Stimulated activated CD8-positive, alpha-beta memory T cell treated with anti-CD3 and anti-CD28 coated beads, Interleukin-12 subunit alpha, Interleukin-12 subunit beta, amount 100 ng/mL, for 24 hours (primary cell): Measurements from ENCODE around the gene TCEAL3.
"Not testable (repeated sequence)": the region's sequence is repeated elsewhere in the genome, so short reads cannot be mapped to it uniquely, and the experiment has no call there.

Experiments
- DNase-seq: peaks from one replicate; pipeline ENCODE4 v3.0.0-alpha.2; 2020; ENCODE audit errors: extremely low read depth

Gene TCEAL3, protein sequence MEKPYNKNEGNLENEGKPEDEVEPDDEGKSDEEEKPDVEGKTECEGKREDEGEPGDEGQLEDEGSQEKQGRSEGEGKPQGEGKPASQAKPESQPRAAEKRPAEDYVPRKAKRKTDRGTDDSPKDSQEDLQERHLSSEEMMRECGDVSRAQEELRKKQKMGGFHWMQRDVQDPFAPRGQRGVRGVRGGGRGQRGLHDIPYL

DNA sequence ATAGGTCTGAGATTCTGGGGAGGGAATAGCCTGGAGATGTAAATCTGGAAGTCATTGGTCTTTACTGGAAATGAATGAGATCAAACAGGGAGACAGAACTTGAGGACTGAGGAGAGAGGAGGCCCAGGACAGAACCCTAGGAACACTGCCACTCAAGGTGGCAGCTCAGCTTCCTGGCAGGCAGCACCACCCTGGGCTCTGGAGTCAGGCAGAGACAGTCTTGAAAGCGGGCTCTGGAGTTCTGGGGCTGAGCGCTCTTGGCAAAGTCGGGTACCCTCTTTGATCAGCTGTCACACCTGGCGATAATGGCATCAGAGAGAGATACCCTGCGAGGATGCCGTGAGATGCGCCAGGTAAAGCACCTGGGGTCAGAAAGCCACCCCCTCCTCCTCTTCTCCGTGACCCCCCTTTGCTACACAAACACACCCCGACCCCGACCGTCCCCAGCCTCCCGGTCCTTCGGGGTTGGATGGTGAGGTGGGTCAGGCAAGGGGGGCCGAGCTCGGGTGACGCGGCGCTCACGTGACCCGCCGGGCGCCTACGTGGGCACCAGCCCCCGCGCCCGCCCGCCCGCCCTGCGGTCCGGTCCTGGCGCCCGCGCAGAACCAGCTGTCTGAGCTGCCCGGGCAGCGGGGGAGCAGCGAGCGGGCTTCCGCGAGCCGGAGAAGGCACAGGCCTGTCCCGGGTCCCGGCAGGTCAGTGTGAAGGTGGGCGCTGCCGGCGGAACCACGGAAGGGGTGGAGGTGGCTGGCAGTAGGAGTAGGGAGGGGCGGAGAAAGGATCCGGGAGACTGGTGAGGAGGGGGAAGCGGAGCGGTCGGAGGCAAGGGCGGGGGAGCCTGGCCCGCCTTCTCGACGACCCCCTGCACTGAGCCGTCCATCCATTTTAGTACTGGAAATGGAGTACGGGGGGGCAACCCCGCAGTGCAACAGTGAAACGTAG lies at the start of gene TCEAL3:
TSS of gene TCEAL3 (plus strand) at position 600 of the 942 bp plus-strand sequence. CDS start 1,102 bp downstream, outside the sequence.
- no peak for DNase-seq

DNA sequence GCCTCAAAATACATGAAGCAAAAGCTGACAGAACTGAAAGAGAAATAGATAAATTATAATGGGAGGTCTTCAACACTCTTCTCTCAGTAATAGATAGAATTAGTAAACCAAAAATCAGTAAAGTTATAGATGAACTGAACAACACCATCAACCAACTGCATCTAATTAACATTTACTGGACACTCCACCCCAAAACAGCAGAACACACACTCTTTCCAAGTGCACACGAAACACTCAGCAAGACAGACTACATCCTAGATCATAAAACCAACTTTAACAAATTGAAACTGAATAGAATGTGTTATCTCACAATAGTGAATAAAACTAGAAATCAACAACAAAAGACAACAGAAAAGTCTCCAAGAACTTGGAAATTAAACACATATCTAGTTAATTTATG lies 47.5 kb upstream of the TCEAL3 start:
- no peak for DNase-seq

DNA sequence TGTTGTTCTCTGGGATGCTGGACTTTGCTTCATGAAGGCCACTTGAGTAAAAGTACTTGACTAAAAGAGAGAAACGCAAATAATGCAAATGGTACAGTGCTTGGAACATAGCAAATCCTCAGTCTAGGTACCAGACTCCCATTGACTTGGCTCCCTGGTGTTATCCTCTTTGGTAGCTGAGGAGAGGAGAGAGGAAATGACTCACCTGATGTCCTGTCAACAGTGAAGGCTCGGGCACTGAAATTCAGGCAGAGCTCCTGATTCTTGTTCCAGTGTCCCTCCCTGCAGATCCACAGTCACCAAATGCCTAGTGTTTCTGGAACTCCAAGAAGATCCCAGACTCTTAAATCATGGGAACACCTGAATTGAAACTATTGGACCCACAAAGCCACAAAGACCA lies 45.0 kb upstream of the TCEAL3 start:
- DNase-seq = no peak

DNA sequence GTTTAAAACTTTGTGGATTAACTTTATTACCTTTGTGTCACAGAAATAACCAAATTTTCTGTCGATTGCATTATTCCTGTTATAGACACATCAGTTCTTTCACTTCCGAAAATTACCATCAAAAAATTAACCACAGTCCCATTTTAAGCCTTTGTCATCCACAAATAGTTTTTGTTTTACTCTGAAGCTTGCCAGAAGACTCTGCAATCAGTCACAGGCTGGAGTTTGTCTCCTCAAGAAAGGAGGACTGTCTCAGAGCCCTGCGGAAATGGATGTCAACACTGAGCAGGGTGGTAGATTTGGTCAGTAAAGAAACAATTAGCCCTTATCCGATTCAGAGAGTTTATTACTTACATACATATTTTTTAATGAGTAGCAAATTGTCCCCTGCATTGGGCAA lies 42.6 kb upstream of the TCEAL3 start:
- DNase-seq = no peak

DNA sequence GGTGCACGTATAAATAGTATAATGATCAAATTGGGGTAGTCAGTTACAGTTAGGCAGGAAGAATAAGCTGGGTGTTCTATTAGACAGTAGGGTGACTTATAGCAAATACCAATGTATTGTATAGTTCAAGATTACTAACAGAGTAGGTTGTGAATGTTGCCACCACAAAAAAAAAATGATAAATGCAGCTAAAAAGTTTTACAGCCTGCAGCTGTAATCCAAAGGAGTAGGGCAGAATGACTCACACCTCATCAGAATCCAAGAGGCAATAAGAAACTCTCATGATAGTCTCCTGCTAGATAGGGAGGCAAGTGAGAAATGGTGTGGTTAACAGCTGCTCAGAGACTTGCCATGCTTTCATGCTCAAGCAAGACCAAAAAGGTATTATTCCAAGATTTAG lies 42.0 kb upstream of the TCEAL3 start:
- no peak for DNase-seq

DNA sequence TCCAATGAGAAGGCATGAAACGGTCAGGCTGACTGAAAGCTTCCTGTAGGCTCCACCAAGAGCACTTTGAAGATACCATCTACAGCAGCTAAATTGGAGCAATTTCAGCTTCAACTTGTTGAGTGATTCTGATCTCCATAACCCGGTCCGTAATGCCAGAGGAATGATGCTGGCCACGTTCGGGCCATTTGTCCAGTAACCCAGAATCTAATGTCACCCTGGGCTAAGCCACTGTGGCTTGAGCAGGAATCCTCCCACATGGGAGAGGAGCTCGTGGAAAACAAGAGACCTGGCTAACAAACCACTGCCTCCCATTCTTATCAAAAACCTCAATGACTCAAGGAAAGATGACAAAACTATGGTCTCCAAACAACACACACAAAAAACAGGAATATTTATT lies 36.6 kb upstream of the TCEAL3 start:
- no peak for DNase-seq

DNA sequence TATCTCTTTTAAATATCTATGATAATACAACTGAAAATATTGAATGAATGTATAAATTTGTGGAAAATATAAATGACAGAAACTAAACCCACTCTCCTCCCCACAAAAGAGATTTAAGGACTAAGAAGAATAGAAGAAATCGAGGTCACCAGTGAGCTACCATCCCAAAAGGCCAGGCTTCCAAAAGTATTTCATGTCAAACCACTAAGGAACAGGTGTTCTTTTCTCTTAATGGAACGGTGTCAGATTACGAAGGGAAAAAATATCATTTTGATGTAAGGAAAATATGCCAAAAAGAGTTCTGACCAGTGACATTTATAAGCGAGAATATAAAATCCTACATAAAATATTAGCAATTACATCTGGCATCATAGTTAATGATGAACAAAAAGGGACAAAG lies 36.0 kb upstream of the TCEAL3 start:
- no peak for DNase-seq

DNA sequence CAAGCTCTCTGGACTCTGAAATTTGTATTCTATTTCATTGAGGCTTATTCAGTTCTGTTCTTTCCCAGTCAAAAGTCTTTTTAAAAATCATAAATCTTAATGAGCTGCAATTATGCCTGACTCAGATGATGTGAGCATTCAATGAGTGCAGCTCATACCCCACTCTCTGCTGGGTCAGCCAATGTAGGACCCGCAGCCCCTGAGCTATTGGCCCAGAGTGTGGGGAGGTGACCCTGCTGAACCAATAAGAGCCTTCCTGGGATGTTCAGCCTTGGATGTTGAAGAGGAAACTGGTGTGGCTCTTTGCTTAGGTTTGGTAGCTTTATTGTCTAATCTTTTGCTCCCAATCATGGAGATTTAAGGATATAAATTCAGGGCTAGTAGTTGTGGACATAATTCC lies 34.6 kb upstream of the TCEAL3 start:
- DNase-seq = no peak

DNA sequence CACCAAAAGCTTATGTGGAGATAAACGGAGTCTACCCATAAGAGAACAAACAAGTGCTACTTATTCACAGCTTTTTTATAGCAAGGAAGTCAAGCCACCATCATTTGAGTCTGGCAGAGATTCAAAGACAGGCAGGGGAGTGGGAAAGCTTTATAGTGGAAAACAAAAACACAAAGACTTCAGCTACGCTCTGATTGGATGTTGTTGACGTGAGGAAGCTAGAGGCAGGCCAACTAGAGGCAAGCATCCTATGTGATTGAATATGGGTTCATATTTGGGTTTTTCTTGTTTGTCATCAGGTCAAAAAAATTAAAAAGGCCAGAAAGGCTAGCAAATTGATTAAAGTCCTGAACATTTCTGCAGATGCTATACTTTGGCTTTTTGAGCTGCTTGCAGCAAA lies 23.2 kb upstream of the TCEAL3 start:
- DNase-seq = no peak

DNA sequence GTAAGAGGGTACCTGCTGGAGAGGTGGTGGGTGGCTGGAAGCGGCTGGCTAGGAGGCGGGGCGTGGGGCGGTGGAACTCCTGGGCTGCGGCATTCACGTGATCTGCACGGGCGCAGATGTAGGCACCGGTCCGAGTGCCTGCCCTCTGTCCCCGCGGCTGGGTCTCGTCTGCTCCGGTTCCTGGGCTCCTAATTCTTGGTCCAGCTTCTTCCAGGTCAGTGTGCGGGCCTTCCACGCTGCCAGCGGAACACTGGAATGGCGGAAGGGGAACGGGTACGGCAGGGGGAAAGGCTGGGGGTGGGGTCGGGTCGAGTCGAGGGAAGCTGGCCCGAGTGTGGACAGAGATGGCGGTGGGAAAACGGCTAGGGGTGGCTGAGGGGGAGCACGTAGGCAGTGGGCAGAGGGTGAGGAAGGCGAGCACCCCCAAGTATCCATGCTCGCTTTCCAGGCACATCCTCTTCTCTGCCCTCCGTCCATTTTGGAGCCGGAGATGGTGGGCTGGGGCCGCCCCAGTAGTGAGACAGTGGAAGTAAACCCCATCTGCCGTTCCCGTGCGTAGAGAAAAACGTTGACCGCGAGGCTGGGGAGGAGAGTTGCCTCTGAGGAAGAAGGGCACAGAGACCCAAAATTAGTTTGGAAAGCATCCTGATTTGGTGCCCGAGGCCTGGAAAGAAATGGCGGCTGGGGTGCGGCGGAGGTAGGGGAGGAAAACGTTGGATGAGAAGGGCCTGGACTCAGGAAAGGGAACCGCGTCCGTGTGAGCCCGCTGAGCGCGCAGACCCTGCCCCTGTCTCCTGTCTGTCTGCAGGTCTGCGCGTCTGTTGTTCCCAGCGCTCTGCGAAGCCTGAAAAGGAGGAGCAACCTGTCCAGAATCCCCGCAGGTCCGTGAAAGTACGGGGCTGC lies 22.1 kb upstream of the TCEAL3 start, which contains the start of gene TCEAL4:
TSS of gene TCEAL4 (plus strand) at position 105 of the 903 bp plus-strand sequence. CDS start 1,161 bp downstream, outside the sequence.
- DNase-seq = no peak

DNA sequence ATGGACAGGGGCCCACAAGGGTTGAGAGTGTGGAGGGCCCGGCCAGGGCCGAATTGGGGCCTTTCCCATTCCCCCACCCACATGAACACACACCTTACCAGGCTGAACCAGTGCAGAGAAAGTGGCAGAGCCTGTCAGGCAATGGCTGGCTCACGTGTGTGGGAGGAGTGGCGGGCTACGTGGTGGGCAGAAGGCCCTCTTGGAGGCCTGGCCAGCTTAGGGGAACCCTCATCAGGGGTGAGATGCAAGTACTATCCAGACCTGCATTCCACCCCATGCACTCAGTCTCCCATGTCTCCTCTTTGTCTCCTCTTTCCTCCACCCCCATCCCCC lies 21.5 kb upstream of the TCEAL3 start:
- no peak for DNase-seq

DNA sequence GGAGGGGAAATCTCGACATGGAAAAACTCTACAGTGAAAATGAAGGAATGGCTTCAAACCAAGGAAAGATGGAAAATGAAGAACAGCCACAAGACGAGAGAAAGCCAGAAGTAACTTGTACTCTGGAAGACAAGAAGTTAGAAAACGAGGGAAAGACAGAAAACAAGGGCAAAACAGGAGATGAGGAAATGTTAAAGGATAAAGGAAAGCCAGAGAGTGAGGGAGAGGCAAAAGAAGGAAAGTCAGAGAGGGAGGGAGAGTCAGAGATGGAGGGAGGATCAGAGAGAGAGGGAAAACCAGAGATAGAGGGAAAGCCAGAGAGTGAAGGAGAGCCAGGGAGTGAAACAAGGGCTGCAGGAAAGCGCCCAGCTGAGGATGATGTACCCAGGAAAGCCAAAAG lies 21.1 kb upstream of the TCEAL3 start:
- DNase-seq = no peak

DNA sequence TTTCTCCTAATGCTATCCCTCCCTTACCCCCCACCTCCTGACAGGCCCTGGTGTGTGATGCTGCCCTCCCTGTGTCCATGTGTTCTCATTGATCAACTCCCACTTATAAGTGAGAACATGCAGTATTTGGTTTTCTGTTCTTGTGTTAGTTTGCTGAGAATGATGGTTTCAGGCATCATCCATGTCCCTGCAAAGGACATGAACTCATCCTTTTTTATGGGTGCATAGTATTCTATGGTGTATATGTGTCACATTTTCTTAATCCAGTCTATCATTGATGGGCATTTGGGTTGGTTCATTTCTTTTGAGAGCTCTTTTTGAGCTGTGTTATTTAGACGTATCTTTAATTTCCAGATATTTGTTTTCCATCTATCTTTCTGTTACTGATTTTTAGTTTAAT lies 15.5 kb upstream of the TCEAL3 start:
- not testable (repeated sequence) for DNase-seq

DNA sequence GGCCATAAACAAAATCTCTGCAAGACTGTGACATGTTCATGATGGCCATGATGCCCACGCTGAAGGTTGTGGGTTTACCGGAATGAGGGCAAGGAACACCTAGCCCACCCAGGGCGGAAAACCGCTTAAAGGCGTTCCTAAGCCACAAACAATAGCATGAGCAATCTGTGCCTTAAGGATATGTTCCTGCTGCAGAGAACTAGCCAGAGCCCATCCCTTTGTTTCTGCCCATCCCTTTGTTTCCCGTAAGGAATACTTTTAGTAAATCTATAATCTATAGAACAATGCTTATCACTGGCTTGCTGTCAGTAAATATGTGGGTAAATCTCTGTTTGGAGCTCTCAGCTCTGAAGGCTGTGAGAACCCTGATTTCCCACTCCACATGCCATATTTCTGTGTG lies 12.6 kb upstream of the TCEAL3 start:
- not testable (repeated sequence) for DNase-seq

DNA sequence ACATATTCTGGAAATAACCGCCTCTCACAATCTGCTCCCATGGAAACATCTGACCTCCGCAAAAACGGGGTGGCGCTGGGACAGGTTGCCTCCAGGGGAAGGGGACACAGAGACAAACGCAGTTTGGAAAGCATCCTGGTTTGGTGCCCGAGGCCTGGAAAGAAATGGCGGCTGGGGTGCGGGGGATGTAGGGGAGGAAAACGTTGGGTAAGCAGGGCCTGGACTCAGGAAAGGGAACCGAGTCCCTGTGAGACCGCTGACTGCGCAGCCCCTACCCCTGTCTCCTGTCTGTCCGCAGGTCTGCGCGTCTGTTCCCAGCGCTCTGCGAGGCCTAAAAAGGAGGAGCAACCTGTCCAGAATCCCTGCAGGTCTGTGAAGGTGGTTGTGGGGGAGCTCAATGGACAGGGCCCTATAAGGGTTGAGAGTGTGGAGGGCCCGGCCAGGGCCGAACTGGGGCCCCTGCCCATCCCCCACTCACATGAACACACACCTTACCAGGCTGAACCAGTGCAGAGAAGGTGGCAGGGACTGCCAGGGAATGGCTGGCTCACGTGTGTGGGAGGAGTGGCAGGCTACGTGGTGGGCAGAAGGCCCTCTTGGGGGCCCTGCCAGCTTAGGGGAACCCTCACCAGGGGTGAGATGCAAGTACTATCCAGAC lies 672 bp downstream of the TCEAL3 start:
- DNase-seq = no peak

DNA sequence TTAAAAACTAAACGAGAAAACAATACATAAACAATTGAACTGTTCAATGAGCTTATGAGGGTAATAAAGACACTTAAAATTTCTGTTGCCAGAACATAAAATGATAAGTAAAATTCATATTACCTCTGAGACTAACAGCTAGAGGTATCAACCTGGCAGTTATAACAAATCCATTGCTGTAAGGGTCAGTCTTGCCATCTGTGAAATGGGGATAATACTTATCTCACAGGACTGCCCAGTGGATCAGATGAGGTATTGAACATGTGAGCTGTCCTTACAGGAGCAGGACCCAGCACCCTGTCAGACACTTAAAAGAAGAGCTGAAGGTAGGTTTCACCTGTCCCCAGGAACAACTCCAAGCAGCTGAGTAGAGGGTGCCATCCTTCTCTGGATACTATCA lies 2.5 kb downstream of the TCEAL3 start:
- DNase-seq = no peak

DNA sequence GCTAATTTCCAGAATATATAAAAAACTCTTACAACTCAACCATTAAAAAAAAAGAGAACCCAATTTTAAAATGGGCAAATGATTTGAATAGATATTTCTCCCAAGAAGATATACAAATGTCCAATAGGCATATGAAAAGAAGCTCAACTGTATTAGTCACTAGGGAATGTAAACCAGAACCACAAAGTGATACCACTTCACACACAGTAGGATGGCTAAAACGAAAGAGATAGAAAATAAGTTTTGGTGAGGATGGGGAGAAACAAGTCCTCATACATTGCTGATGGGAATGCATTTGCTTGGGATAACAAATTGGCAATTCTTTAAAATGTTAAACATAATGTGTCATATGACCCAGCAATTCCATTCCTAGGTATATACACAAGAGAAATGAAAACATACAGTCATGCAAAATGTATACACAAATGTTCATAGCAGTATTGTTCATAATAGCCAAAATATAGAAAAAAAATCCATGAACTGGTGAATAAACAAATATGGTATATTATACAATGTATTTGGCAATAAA lies 5.7 kb downstream of the TCEAL3 start:
- no peak for DNase-seq

DNA sequence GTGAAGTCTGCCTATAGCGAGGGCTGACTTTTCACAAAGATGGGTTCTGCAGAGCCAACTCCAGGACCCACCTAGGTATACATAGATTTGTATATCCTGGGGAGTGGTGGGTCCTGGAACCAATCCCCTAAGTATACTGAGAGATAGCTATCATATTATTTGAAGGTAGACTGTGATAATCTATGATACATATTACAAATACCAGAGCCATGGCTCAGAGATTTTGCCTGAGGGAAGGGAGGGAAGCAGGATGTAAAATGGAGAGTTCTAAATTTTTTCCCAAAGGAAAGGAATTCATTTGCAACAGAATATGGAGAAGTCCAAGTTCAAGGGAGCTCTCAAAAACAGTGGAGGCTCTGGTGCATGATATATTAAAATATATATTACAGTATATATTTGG lies 7.2 kb downstream of the TCEAL3 start:
- no peak for DNase-seq

DNA sequence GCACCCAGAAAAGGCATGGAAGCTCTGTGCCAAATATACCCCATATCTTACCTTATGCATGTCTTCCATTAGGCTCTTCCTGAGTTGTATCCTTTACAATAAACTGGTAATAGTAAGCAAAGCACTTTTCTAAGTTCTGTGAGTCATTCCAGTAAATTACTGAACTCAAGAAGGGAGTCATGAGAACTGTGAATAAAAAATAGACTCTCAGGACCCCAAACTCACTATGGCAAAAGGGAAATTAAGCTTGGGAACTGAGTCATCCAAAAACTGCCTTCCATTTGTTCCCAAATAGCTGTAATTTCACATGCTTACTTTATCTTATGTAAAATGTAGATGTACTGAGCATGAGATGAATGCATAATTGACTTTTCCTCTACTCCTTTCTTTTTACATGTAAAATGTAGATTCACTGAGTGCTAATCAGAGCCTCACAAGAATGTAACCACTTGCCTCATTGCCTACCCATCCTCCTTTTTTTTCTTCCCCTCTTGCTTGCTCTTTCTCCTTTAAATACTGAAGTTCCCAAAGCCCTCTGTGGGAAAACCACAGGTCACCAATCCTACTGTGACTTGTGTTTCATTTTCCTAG lies 8.1 kb downstream of the TCEAL3 start:
- DNase-seq = no peak

DNA sequence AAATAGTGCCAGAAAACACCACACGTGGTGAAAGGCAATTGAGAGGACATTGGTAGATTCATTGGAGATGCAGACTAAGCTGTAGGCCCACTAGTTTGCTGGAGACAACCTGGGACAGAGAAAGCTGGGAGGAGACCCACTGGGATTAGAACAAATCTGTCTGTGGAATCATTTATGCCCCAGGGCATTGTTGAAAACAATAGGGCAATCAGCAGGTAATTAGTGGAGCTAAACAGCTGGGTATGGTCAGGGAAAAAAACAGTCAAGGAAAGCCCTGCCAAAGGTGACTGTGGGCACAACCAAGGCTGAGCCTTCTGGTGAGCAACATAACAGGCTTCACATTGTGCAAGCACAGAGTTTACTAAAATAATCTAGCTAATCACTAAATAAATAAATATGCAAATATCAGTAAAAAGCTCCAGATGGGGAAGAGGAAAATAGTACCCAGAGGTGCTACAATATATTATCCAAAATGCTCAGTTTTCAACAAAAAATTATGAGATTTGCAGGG lies 9.0 kb downstream of the TCEAL3 start:
- DNase-seq = no peak

DNA sequence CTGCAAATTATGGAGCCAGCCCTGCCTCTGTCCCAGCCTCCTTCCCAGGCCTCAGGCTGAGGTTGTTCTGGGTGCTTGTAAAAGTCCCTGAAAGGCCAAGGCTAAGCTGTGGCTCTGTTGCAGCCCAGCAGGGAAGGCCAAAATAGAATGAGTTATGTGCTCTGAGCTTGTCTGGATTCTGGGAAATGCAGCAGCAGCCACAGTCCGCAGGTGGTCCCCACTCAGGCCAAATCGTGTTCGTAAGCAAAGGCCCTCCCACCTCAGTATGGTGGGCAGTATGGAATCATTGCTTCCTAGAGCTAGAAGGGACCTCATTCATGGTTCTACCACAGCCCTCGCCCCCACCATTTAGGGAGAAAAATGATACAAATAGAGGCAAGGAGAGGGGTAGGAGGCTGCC lies 16.3 kb downstream of the TCEAL3 start:
- no peak for DNase-seq
